C4-2B (cell line): ENCODE results near the gene CCR5AS.

Source experiments
- ZFX ChIP-seq: fragments of 450-650 bp; IDR thresholded peaks from 2 replicates; pipeline ENCODE4 v1.6.1; 2017
- TF ChIP-seq, protein P1 (sequence below): fragments of 450-650 bp; conservative IDR thresholded peaks from 2 replicates; pipeline ENCODE4 v1.5.1; 2017; ENCODE audit warnings: mild to moderate bottlenecking

DNA sequence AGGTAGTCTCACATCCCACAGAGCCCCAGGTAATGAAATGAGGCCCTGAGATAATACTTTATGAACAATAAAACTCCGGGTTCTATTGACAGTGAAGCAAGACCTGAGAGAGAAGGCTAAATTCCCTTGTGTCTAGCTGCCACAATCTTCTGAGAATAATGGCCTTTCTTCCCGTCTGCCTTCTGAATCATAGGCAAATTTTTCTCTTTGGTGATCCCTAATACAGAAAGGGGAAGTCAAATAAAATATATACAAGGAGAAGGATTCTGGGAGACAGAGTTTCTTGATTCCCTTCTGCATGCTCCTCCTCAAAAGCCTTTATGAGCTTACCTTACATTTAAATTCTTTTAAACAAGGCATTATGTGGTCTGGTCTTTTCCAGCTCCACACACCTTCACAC lies 82.8 kb downstream of the CCR5AS start:
- TF ChIP-seq, protein P1, sequence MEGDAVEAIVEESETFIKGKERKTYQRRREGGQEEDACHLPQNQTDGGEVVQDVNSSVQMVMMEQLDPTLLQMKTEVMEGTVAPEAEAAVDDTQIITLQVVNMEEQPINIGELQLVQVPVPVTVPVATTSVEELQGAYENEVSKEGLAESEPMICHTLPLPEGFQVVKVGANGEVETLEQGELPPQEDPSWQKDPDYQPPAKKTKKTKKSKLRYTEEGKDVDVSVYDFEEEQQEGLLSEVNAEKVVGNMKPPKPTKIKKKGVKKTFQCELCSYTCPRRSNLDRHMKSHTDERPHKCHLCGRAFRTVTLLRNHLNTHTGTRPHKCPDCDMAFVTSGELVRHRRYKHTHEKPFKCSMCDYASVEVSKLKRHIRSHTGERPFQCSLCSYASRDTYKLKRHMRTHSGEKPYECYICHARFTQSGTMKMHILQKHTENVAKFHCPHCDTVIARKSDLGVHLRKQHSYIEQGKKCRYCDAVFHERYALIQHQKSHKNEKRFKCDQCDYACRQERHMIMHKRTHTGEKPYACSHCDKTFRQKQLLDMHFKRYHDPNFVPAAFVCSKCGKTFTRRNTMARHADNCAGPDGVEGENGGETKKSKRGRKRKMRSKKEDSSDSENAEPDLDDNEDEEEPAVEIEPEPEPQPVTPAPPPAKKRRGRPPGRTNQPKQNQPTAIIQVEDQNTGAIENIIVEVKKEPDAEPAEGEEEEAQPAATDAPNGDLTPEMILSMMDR: no peak
- TF ChIP-seq ZFX: no peak
